MM.1S (cell line): ENCODE measurements around the gene MMP20.

Experiments
- DNase-seq: peaks from one replicate; pipeline ENCODE4 v3.0.0-alpha.2; 2015
- H2AFZ ChIP-seq: fragments of 300-600 bp; sonication (generic); 2 replicates; pipeline ENCODE4 v1.6.0; 2016; ENCODE audit warnings: antibody characterized with exemption, low read length
- H3F3A ChIP-seq: fragments of 300-600 bp; sonication (generic); 2 replicates; pipeline ENCODE4 v1.6.1; 2016; ENCODE audit warnings: mild to moderate bottlenecking, antibody characterized with exemption, low read length, moderate library complexity, mixed read lengths; ENCODE audit not compliant: insufficient read depth
- H3K27ac ChIP-seq: fragments of 300-600 bp; sonication (generic); 2 replicates; pipeline ENCODE4 v1.5.1; 2016; ENCODE audit warnings: mild to moderate bottlenecking, low read length
- H3K27me3 ChIP-seq: fragments of 300-600 bp; sonication (generic); replicated peaks from 2 replicates; pipeline ENCODE4 v1.6.0; 2016; ENCODE audit warnings: low read length; ENCODE audit not compliant: insufficient read depth
- H3K36me3 ChIP-seq: fragments of 300-600 bp; sonication (generic); replicated peaks from 2 replicates; pipeline ENCODE4 v1.6.1; 2016; ENCODE audit warnings: mild to moderate bottlenecking, low read length, mixed read lengths; ENCODE audit not compliant: insufficient read depth
- H3K4me1 ChIP-seq: fragments of 300-600 bp; sonication (generic); 2 replicates; pipeline ENCODE4 v1.6.1; 2016; ENCODE audit warnings: low read length, mixed read lengths
- H3K4me2 ChIP-seq: fragments of 300-600 bp; sonication (generic); 2 replicates; pipeline ENCODE4 v1.6.0; 2016; ENCODE audit warnings: low read depth, low read length
- H3K4me3 ChIP-seq: fragments of 300-600 bp; sonication (generic); 2 replicates; pipeline ENCODE4 v1.5.1; 2016; ENCODE audit warnings: low read length, mixed read lengths
- H3K79me2 ChIP-seq: fragments of 300-600 bp; sonication (generic); 2 replicates; pipeline ENCODE4 v1.6.1; 2016; ENCODE audit warnings: mixed run types, low read length, mixed read lengths
- H3K9ac ChIP-seq: fragments of 300-600 bp; sonication (generic); 2 replicates; pipeline ENCODE4 v1.6.1; 2016; ENCODE audit warnings: low read length, mixed read lengths
- H3K9me2 ChIP-seq: fragments of 300-600 bp; sonication (generic); replicated peaks from 2 replicates; pipeline ENCODE4 v1.6.1; 2016; ENCODE audit warnings: mild to moderate bottlenecking, low read length, mixed read lengths; ENCODE audit not compliant: insufficient read depth
- H3K9me3 ChIP-seq: fragments of 300-600 bp; sonication (generic); replicated peaks from 2 replicates; pipeline ENCODE4 v1.6.1; 2016; ENCODE audit warnings: mild to moderate bottlenecking, low read length, mixed read lengths; ENCODE audit not compliant: insufficient read depth
- H4K20me1 ChIP-seq: fragments of 300-600 bp; sonication (generic); 2 replicates; pipeline ENCODE4 v1.6.1; 2016; ENCODE audit warnings: mild to moderate bottlenecking, low read length, moderate library complexity, mixed read lengths; ENCODE audit not compliant: insufficient read depth
- EZH2 ChIP-seq: fragments of 300-600 bp; sonication (generic); optimal IDR thresholded peaks from 2 replicates; pipeline ENCODE3; 2017; ENCODE audit warnings: low read depth, mild to moderate bottlenecking, antibody characterized with exemption, low read length, mixed read lengths
- EZH2phosphoT487 ChIP-seq: fragments of 300-600 bp; sonication (generic); IDR thresholded peaks from 2 replicates; pipeline ENCODE4 v1.6.1; 2018; ENCODE audit warnings: antibody characterized with exemption, low read length
- TF ChIP-seq, protein P1 (sequence below): fragments of 300-600 bp; sonication (generic); IDR thresholded peaks from 2 replicates; pipeline ENCODE4 v1.5.1; 2016; ENCODE audit warnings: antibody characterized with exemption, low read length, mixed read lengths

Gene MMP20

DNA sequence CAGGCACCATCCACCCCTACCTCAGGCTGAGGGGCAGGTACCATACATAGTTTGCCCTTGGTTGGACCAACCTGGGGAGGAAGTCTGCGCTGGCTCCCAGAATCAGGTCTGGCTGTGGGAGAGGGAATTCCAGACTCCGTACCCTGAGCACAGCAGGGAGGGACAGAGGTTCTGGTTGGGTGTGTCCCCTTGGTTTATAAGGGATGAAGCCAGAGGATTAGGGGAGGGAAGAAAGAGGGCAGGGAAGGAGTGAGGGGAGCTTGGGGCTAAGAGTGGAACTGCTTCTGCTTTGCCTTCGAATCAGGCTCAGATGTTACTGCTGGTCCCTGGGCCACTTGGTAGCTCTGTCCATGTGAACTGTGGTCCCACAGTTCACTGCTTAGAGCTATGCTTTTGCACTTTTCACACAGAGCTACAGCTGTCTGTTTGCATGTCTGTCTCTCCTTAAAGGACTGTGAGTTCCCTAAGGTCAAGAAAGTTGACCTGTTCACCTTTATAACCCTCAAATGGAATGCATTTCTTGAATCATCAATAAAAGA is 9.2 kb downstream of the MMP20 start:
- no peak for TF ChIP-seq EZH2
- TF ChIP-seq, protein P1, sequence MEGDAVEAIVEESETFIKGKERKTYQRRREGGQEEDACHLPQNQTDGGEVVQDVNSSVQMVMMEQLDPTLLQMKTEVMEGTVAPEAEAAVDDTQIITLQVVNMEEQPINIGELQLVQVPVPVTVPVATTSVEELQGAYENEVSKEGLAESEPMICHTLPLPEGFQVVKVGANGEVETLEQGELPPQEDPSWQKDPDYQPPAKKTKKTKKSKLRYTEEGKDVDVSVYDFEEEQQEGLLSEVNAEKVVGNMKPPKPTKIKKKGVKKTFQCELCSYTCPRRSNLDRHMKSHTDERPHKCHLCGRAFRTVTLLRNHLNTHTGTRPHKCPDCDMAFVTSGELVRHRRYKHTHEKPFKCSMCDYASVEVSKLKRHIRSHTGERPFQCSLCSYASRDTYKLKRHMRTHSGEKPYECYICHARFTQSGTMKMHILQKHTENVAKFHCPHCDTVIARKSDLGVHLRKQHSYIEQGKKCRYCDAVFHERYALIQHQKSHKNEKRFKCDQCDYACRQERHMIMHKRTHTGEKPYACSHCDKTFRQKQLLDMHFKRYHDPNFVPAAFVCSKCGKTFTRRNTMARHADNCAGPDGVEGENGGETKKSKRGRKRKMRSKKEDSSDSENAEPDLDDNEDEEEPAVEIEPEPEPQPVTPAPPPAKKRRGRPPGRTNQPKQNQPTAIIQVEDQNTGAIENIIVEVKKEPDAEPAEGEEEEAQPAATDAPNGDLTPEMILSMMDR: no peak
- TF ChIP-seq EZH2phosphoT487: no peak
- Histone ChIP-seq H3K4me2 (no peak overlapping the region), H3K9me3 (no peaks in the 10 kb centered on the region), H3K9me2 (no peaks in the 10 kb centered on the region), H3K4me3 (no peak overlapping the region), H3K27ac (no peak overlapping the region), H3F3A (no peaks in the 10 kb centered on the region), H2AFZ (no peak overlapping the region), H4K20me1 (no peaks in the 10 kb centered on the region; the same call in 1 of the 2 replicates), H3K36me3 (no peaks in the 10 kb centered on the region), H3K79me2 (no peaks in the 10 kb centered on the region), H3K27me3 (no peaks in the 10 kb centered on the region), H3K9ac (no peak overlapping the region), H3K4me1 (no peaks in the 10 kb centered on the region)
- no peak for DNase-seq

DNA sequence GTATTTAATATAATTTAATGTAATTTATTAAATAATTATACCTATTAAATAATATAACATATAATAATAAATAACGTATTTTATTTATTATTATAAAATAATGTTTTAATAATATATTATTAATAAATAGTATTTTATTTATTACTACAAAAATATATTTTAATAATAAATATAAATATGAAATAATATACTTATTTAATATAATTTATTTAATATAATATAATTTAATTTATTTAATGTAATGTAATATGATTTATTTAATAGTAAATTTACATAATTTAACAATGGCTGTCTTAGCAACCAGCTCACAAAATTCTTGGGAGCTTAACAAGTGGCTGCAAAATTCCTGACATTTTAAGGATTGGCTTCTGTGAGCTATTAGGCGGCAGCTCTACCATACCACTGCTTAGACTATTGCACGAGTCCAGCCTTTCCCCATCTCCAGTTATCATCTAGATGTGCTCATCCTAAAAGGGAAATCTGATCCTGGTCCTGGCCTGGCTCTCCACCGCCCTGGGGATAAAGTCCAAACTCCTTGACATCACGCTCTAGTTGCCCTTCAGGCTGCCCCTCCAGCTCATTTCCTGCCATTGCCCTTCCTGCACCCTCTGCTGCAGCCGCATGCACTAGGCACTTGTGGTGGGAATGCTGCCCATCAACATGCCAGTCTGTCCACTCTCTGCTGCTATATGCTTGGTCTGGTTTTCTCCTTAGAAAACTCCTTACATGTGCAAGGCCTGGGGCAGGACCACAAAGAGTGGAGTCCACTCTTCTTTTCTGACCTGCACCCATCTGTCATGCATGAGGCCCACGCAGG is 9.8 kb downstream of the MMP20 start:
- TF ChIP-seq, protein P1: no peak
- no peak for TF ChIP-seq EZH2phosphoT487
- TF ChIP-seq EZH2: no peak
- Histone ChIP-seq H3K4me2 (no peak overlapping the region), H3K27me3 (no peaks in the 10 kb centered on the region), H3K9me2 (no peaks in the 10 kb centered on the region), H3K4me1 (no peaks in the 10 kb centered on the region), H3K4me3 (no peak overlapping the region), H3K79me2 (no peaks in the 10 kb centered on the region), H3F3A (no peaks in the 10 kb centered on the region), H3K36me3 (no peaks in the 10 kb centered on the region), H3K9ac (no peak overlapping the region), H4K20me1 (no peaks in the 10 kb centered on the region; the same call in 1 of the 2 replicates), H2AFZ (no peak overlapping the region), H3K9me3 (no peaks in the 10 kb centered on the region), H3K27ac (no peak overlapping the region)
- DNase-seq: no peak

DNA sequence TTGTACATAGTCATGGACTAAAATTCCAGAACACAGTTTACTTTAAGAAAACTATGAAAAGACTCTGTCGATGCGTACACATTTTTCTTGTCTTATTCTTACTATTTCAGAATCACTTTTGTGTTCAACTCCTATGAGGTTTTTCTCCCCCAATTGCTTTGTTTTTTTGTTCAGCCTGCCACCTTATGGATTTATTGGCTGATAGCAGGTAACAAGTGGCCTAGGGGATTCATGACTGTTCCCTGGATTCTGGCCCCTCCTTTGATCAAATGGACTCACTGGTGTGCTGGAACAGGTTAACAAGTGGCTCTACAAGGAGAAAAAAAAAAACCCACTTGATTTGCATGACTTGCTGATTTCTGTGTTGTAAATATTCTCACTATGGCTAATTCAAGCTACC is 10.6 kb downstream of the MMP20 start:
- no peak overlapping the region for H3K4me3 ChIP-seq
- no peaks in the 10 kb centered on the region for H3K4me1 ChIP-seq
- no peak overlapping the region for H3K27ac ChIP-seq
- TF ChIP-seq EZH2phosphoT487: no peak
- TF ChIP-seq, protein P1: peak; percentile 14; the same call in 1 of the 2 replicates
- H3K27me3 ChIP-seq: no peaks in the 10 kb centered on the region
- H2AFZ ChIP-seq: no peak overlapping the region
- no peak overlapping the region for H3K4me2 ChIP-seq
- DNase-seq: no peak
- H4K20me1 ChIP-seq: no peaks in the 10 kb centered on the region; the same call in 1 of the 2 replicates
- no peaks in the 10 kb centered on the region for H3K9me3 ChIP-seq
- H3K36me3 ChIP-seq: no peaks in the 10 kb centered on the region
- H3K9ac ChIP-seq: no peak overlapping the region
- H3K9me2 ChIP-seq: no peaks in the 10 kb centered on the region
- H3F3A ChIP-seq: no peaks in the 10 kb centered on the region
- H3K79me2 ChIP-seq: no peaks in the 10 kb centered on the region
